Fibroblast of gingiva (primary cell): Measurements from ENCODE around the gene EML3.
"Not testable (repeated sequence)": the region's sequence is repeated elsewhere in the genome, so short reads cannot be mapped to it uniquely, and the experiment has no call there.

Experiments used
- DNase-seq: peaks from one replicate; pipeline ENCODE4 v3.0.0-alpha.2; 2011; ENCODE audit warnings: low read depth

The EML3 gene

GRCh38 chr11:62595124-62595523, 17.5 kb downstream of the EML3 start:
- no peak for DNase-seq

DNA sequence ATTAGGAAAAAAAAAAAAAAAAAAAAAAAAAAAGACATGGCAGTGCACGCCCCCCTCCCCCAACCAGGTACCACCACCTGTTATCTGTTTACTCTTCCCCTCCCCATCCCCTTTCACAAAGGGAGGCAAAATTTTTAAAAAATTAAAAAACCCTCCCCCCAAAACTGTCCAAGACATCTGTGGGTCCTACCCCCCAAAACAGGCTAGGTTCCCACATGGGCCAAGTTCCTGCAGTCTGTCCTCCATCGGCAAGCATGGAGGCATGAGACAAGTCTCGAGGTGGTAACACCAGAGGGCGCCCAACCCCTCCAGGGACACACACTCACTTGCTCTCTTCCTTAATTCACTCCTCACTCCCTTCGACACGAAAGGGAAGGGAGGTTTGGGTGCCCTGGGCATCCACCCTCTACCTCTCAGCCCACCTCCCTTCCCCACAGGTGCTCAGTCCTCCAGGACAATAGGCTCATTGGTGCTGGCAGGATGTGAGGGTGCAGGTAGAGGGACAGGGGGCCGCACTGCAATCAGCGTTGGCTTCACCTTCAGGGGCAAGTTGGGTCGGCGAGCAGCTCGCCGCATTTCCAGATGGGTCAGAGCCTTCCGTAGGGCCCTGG, 19.0 kb downstream of the EML3 start:
- DNase-seq: peak; percentile 74

DNA sequence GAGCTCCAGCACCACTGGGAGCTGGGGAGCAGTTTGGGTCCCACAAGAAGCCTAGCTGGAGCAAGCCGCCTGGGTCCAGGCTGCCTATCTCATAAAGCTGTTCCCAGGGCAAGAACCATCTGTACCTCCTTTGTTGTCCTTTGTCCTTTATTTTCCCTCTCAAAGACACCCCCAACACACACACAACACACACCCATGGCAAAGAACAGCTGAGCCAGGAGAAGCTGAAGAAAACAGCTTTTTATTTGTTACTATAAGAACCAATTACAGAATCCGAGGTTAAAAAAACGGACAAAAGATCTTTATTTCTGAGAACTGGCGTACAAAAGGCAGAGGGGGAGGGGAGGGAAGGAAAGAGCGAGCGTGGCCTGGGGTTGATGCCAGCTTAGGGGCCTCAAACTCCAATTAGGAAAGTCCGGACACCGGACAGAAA, 19.6 kb downstream of the EML3 start:
- no peak for DNase-seq

- no peak for DNase-seq
These were observed 20.3 kb downstream of the EML3 start for GRCh38 chr11:62592146-62592815.

DNA sequence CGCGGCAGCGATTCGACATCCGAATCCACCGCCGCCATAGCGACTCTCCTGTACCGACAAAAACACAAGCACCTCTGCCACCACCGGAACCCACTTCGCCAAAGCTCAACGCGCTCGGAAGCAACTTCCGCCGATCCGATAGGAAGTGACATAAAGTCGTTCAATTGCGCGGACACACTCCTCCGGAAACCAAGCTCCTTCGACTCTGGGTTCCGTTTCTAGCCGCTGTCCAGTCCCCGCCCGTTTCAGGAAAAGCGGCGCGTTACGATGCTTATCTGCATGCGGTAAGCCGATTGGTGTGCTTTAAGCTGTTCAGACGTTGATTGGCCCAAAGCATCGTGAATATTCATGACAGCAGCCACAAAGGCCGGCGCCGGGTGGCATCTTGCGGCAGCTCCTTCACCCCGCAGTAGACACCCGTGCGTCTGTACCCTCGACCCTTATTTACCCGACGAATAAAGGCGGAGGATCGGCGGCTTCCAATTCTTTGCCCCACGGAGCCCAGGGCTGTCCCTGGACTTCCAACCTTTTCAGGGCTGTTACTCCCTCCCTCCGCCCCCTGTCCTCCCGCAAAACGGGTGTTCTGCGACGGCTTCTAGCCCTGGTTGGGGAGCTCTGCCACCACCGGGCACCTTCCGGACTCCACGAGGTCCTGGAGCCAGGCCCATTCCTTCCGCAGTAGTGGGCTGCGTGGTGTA, 21.0 kb downstream of the EML3 start, which contains the start of gene TUT1:
Gene TUT1 (minus strand): TSS at position 76 of the 698 bp plus-strand sequence. CDS start 38 bp downstream, at position 38.
- DNase-seq: peak; percentile 99

- DNase-seq: no peak
These were observed 23.5 kb downstream of the EML3 start for GRCh38 chr11:62588966-62589637.

- DNase-seq: not testable (repeated sequence)
These were observed 27.2 kb downstream of the EML3 start for GRCh38 chr11:62585356-62585755.

GRCh38 chr11:62581735-62582134, 30.8 kb downstream of the EML3 start:
- DNase-seq: not testable (repeated sequence)

- DNase-seq: no peak
These were observed 31.4 kb downstream of the EML3 start for GRCh38 chr11:62580959-62581715.

DNA sequence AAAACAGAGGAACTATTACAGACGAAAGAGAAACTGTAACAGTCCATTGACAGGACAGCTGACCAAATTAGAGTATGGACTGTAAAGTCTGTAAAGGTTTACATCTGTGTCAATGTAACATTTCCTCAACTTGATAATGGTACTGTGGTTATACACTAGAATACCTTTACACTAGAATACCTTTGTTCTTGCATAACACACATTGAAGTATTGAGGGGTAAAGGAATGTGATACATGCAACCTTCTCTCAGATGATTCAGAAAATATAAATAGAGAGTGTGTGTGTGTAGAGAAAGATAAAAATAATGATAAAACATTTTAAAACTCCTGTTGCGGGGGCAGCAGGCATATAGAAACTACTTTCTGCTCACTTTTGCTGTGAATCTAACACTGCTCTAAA, 33.3 kb downstream of the EML3 start:
- DNase-seq: no peak

DNA sequence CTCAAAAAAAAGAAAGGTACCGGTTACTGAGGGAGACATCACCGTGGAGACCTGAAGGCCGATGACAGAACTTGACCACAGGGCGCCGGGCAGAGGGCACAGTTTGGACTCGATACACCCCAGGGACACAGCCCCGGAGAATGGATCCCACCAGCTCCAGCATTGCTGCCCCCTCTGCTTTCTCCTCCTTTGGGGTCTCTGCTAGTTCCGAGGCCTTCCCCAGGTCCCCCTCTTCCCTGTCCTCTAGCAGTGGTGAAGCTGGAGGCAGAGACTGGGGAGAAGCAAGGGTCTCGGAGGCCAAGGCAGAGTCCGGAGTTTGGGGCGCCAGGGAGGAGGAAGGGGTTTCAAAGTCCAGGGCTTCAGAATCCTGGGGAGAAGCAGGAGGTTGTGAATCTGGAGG, 34.0 kb downstream of the EML3 start:
- DNase-seq: no peak

DNA sequence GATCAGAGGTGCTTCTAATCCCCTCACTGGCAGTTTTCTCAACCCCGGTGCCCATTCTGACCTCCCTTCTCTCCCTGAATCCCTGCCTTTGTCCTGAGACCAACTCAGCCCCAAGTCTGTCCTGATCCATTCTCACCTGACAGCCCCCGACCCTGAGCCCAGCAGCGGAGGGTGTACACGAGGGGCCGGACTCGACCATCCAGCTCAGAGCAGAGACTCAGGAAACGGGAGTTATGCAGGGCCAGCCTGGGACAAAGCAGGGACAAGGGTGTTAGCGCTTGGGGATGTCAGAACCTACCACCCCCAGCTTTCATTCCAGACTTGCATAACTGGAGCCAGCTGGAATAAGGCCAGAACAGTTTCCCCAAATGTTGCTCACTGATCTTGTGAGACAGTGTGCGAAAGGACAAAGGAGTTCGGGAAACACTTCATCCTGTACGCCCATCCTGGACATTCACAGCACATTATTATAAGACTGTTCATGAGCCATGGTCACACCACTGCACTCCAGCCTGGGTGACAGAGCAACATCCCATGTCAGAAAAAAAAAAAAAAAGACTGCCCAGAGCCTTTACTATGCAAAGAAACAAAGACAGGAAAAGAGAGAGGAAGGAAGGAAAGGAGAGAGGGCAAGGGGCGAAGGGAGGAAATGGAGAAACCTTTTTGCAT, 35.4 kb downstream of the EML3 start:
- no peak for DNase-seq

DNA sequence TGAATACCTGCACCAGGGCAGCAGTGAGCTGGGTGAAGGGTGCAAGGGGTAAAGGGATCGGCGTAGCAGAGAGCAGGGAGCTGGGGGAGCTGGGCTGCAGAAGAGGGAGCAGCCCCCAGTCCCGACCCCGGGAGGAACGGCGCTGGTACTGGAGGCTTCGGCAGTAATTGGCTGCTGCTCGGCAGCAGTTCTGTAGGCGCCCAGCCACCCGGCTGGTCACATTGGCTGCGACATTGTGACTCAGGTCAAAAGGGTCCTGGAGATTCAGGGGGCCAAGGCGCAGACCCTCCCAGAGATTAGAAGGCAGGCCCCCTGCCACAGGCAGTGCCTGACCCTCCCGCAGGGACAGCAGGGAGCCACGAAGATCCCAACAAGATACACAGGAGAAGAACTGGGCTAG, 36.7 kb downstream of the EML3 start:
- no peak for DNase-seq

DNA sequence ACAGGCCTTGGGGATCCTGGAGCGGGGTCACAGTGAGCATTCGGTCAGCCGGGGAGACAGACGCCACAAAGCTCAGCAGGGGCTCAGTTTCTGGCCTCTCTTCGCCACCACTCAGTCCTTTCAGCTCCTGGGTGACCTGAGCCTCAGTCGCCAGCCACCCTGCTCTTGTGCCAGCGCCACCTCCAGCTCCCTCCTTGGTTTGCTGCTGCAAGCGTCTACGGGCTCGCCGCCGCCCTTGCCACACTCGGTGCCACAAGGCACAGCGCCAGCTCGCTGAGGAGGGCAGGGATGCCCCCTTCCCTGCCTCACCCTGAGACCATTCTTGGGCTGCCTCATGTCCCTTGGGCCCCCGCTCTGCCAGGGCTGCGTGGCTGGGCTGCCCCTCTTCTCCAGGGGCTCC, 37.4 kb downstream of the EML3 start:
- DNase-seq: no peak

DNA sequence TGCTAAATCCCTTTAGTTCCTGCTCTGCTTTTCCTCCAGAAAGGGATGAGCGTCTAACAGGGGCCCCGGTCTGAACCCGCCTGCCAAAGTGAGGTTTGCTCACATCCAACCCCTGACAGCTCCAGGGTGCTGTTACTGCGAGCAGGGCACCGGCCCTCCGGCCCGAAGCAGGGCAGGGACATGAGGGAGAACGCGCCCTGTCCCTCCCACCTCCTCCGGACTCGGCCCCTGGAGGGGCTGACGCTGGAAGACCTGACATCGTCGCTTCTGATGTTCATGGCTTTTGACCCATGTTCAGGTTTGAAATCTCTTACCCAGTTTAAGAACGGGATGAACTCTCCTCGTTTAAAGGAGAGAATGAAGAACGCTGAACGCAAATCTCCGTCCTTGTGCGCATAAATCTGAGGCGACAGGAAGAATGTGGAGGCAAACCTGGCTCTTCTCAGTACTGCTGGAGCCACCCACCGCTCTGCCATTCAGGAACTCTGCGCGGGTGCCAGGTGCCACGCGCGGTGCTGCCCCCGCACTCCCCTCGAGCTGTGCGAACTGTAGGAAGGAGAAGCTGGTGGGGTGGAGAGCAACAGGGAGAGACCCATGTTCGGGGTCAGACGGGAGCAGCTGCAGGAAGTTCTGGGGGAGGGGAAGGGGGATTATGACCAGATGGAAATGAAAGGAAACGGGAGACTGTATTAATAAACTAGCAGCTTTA, 38.1 kb downstream of the EML3 start:
- no peak for DNase-seq

GRCh38 chr11:62573592-62574362, 38.8 kb downstream of the EML3 start, which contains the start of gene EEF1G:
Gene EEF1G (minus strand): TSS chr11:62573891. CDS start chr11:62573842, 49 bp downstream.
- DNase-seq: peak; percentile 100

- no peak for DNase-seq
These were observed 39.5 kb downstream of the EML3 start for GRCh38 chr11:62573006-62573591.

- no peak for DNase-seq
These were observed 40.1 kb downstream of the EML3 start for GRCh38 chr11:62572431-62572830.

DNA sequence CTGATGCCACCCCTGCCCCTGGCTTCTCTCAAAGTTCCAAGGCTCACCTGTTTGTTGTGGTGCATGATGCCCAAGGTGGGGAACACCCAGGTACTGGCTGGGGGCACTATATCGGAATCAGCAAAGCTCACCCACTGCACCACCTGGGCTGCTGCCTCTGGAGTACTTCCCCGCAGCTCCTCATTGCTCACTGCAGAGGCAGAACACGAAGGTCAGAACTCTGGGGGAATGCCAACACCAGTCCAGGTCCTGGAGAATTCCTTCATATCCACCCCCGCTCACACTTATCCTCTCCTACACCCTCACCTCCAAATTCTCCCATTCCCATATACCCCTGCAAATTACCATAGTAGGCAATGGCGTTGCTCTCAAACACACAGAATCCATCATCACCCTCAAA, 41.1 kb downstream of the EML3 start:
- not testable (repeated sequence) for DNase-seq
